GM23248 (cell line): ENCODE data around the gene RPS6KA5.
"Not testable (repeated sequence)": the region's sequence is repeated elsewhere in the genome, so short reads cannot be mapped to it uniquely, and the experiment has no call there.

ENCODE experiments used
- EZH2 ChIP-seq: fragments of 200-600 bp; sonication (generic); IDR thresholded peaks from 2 replicates; pipeline ENCODE4 v1.6.1; 2018; ENCODE audit warnings: antibody characterized with exemption, mild to moderate bottlenecking; ENCODE audit not compliant: insufficient read depth, poor library complexity, severe bottlenecking
- EZH2phosphoT487 ChIP-seq: fragments of 200-600 bp; sonication (generic); IDR thresholded peaks from 2 replicates; pipeline ENCODE4 v1.6.1; 2018; ENCODE audit warnings: antibody characterized with exemption, moderate library complexity, mild to moderate bottlenecking, low read depth; ENCODE audit not compliant: insufficient read depth

GRCh38 chr14:91097657-91098056 lies 37.2 kb upstream of the RPS6KA5 start:
- TF ChIP-seq EZH2phosphoT487, EZH2: not testable (repeated sequence)
